ENCODE results near the gene NOM1. TPM values are rescaled to one million over a fixed set of nuclear protein-coding genes. Genes with fewer than 3 reads are reported as not detected.

Gene NOM1
- total RNA-seq, 1 experiment from 2014 or later = 30.3 TPM

- BruUV-seq (replicated peaks) = no TSS peak
- ATAC-seq (no peak), DNase-seq (ENCODE audit: low read depth, low spot score) (no peak)
- intact Hi-C loops (cut with micrococcal nuclease; ENCODE audit: unreplicated experiment) = no loop called here
- Histone ChIP-seq H3K4me3 (ENCODE audit: low read depth in 2 of 2, low read length in 2 of 2) (no peak overlapping the region), H3K4me1 (ENCODE audit: control insufficient read depth, insufficient read depth, low read length) (peaks cover 4% of the 10 kb centered on the region; the same call in 1 of the 2 replicates), H3K9me3 (ENCODE audit: control insufficient read depth, insufficient read depth, low read depth, low read length) (no peaks in the 10 kb centered on the region), H3K36me3 (ENCODE audit: control insufficient read depth, insufficient read depth, low read length) (no peaks in the 10 kb centered on the region), H3K27me3 (ENCODE audit: control insufficient read depth, insufficient read depth, low read length) (no peaks in the 10 kb centered on the region), H3K27ac (ENCODE audit: low read length) (no peak overlapping the region)
- ChIA-PET CTCF (no interaction called here), POLR2A (interaction anchor here (0.6 kb wide), 1 partner anchor 64 kb away, joined by 3 read pairs; no protein-coding TSS in a partner anchor)
- TF ChIP-seq POLR2AphosphoS5 (IDR thresholded peaks at IDR 0.05; ENCODE audit: low read depth, low read length) = no peak
- TF ChIP-seq REST (IDR thresholded peaks at IDR 0.05; ENCODE audit: insufficient read depth in 1 of 2, low read depth in 2 of 2, low read length in 1 of 2) = no peak
- no peak for TF ChIP-seq TCF7L2 (IDR thresholded peaks at IDR 0.05; ENCODE audit: low read depth, low read length)
- no peak for TF ChIP-seq SIN3A (IDR thresholded peaks at IDR 0.05; ENCODE audit: borderline replicate concordance, insufficient read depth, low read depth, low read length)
- no peak for TF ChIP-seq CTCF (IDR thresholded peaks at IDR 0.05)
- in situ Hi-C loops (cut with HindIII; ENCODE audit: low pct_unique_long_range_greater_than_20kb, low sequenced_read_pairs) = no loop called here
Measured at GRCh38 chr7:157001920-157002818, 52.7 kb downstream of the NOM1 start.

DNA sequence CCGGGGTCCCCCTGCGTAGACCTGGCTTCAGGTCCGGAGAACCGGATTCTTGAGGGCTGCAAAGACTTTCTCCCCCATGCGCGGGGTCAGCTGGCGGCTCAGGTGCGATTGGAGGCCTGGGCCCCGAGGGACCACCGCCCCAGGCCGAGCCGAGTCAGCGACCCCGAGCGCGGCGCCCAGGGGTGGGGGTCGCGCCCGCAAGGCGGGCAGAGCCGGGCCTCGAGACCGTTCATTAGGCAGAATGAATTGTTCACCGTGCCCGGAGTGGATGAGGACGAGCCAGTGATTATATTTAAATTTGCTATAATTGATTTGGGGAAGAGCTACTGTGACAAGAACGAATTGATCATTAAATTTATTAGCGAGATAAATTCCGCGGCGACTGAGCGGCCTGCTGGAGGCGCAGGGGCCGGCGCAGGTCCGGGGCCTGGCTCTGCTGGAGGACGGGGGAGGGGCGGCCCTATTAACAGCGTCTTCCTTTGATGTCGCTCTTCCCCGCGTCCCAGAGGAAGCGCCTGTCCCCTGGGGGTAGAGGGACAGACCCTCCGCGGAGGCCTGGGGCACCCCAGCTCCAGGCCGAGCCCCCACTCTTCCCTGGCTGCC lies 53.4 kb downstream of the NOM1 start:
- H3K4me1 ChIP-seq (ENCODE audit: control insufficient read depth, insufficient read depth, low read length) = peaks cover 4% of the 10 kb centered on the region
- no TSS peak for BruUV-seq (replicated peaks)
- in situ Hi-C loops (cut with HindIII; ENCODE audit: low pct_unique_long_range_greater_than_20kb, low sequenced_read_pairs) (no loop called here), intact Hi-C loops (cut with micrococcal nuclease; ENCODE audit: unreplicated experiment) (no loop called here)
- DNase-seq (ENCODE audit: low read depth, low spot score) (no peak), ATAC-seq (no peak)
- H3K4me3 ChIP-seq (ENCODE audit: low read depth in 2 of 2, low read length in 2 of 2) = no peak overlapping the region
- H3K27me3 ChIP-seq (ENCODE audit: control insufficient read depth, insufficient read depth, low read length) = no peaks in the 10 kb centered on the region
- POLR2A ChIA-PET = interaction anchor here (0.5 to 0.6 kb wide), 2 partner anchors 23 to 65 kb away, joined by 3 to 8 read pairs; no protein-coding TSS in a partner anchor
- no peak for TF ChIP-seq CTCF (IDR thresholded peaks at IDR 0.05)
- H3K9me3 ChIP-seq (ENCODE audit: control insufficient read depth, insufficient read depth, low read depth, low read length) = no peaks in the 10 kb centered on the region
- H3K27ac ChIP-seq (ENCODE audit: low read length) = no peak overlapping the region
- H3K36me3 ChIP-seq (ENCODE audit: control insufficient read depth, insufficient read depth, low read length) = no peaks in the 10 kb centered on the region
- CTCF ChIA-PET = no interaction called here

Measured in Panc1 (cell line).